Fibroblast of the aortic adventitia (primary cell): ENCODE data around the gene CUX1. TPM values are rescaled to one million over a fixed set of nuclear protein-coding genes. Genes with fewer than 3 reads are reported as not detected.
A peak's percentile ranks its signal among the peaks of the same experiment; 100 is the strongest.

Experiments used
- DNase-seq: peaks from one replicate; pipeline ENCODE4 v3.0.0-alpha.2; 2010; ENCODE audit warnings: low read depth
- H3K4me3 ChIP-seq: 2 replicates; pipeline ENCODE4 v1.5.1; 2011; ENCODE audit warnings: low read depth, mild to moderate bottlenecking, control low read depth, low read length, moderate library complexity
- total RNA-seq: library from RNA; depleted of rRNA; stranded (reverse); fragments of >200 nt; gene quantifications from 2 replicates; pipeline ENCODE4 v1.2.3, GENCODE V29; 2012; ENCODE audit warnings: low replicate concordance
- TF ChIP-seq, protein P1 (sequence below): IDR thresholded peaks from 2 replicates; pipeline ENCODE4 v1.5.1; 2011; ENCODE audit warnings: mild to moderate bottlenecking, low read length, control low read depth, inconsistent platforms; ENCODE audit not compliant: insufficient read depth

CUX1 gene
- total RNA-seq, 1 donor: 44.2 TPM

DNA sequence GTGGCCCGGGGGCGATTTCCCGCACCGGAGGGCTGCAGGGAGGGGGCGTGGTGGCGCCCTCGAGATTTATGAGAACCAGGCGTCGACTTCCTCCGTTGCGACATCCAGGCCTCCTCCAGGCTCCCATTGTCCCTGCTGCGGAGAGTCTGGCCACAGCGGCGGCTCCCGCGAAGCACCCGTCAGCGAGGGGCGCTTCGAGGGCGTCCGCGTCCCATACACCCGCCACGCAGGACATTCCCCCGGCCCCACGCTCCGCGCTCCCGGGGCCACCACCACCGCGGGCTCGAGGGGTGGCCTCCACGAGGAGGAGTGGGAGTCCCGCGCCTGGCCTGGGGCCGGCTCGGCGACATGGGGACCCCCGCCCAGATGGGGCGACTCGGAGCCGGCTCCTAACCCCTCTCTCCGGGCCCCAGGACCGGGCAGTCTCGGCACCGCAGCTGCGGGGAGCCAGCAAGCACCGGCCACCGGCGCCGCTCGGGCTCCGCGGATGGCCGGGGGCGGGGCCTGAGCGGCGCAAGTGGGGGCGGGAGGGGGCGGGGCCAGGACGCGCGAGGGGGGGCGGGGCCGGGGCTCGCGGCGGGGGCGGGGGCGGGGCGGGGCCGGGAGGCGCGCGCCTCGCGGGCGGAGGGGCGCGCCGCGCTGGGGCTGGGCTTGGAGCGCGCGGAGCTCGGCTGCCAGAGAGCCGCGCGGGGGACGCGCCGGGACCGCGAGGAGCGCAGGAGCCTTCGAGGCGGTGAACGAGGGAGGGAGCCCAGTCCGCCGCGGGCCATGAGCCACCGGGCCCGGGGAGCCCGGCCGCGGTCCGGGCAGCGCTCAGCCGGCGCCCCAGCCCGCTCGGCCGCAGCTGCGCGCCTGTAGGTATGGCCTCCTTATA lies 469.0 kb downstream of the CUX1 start, which contains the start of gene SH2B2:
Gene SH2B2, plus strand, starts transcription at position 632 of the 874 bp plus-strand sequence. CDS start 13,683 bp downstream, outside the sequence.
- TF ChIP-seq, protein P1, sequence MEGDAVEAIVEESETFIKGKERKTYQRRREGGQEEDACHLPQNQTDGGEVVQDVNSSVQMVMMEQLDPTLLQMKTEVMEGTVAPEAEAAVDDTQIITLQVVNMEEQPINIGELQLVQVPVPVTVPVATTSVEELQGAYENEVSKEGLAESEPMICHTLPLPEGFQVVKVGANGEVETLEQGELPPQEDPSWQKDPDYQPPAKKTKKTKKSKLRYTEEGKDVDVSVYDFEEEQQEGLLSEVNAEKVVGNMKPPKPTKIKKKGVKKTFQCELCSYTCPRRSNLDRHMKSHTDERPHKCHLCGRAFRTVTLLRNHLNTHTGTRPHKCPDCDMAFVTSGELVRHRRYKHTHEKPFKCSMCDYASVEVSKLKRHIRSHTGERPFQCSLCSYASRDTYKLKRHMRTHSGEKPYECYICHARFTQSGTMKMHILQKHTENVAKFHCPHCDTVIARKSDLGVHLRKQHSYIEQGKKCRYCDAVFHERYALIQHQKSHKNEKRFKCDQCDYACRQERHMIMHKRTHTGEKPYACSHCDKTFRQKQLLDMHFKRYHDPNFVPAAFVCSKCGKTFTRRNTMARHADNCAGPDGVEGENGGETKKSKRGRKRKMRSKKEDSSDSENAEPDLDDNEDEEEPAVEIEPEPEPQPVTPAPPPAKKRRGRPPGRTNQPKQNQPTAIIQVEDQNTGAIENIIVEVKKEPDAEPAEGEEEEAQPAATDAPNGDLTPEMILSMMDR: no peak
- peak within 1 kb of the TSS; percentile 70 for H3K4me3 ChIP-seq
- DNase-seq: peak; percentile 47

DNA sequence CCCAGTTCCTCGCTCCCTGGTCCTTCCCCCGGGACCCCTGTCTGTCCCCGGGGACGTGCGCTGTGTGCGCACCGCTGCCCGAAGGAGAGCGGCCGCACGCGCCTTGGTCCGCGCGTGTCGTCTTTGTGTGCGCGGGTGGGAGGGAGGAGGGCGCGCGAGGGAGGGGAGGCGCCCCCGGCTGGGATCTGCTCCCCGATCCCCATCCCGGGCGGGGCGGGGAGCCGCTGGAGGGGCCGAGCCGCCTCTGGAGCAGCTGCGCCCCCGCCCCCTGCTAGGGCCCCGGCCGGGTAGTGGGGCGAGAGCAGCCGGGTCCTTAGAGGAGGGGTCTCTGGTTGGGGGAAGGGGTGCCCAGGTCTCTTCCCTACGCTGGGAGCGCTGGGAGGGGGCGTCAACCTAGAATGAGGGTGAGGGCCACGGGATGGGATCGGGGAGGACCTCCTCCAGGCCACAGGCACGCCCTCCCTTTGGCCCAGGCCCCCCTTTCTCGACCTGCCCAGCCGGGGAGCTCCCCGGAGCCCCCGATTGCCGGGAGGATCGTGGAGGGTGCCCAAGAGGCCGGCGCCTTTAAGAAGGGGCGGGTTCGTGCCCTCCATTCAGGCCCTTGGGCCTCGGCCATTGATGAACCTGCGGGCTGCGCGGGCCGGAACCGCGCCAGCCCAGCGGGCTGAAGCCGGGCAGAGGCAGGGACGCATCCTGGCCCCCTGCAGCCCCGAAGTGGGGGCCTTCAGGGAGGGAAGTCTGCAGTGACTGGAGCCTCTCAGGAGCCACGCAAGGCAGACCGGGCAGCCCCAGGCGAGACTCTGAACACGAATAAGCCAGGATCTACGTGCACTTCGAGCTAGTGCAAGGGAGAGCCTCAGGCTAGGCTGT lies 469.9 kb downstream of the CUX1 start:
- TF ChIP-seq, protein P1: no peak
- DNase-seq: no peak
- H3K4me3 ChIP-seq: peak overlapping the region; percentile 70

DNA sequence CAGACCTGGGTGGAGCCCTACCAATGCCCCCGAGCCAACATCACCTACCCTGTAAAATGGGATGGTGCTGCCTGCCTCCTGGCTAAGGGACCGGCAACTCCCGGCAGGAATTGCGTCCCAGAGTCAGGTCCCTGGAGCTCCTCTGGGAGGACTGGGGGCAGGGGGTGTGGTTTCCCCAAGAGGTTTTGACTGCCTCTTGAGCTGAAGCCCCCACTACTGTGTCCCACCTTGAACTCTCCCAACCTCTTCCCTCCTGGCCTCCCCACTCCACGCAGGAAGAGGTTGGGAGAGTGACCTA lies 470.5 kb downstream of the CUX1 start:
- H3K4me3 ChIP-seq: peak overlapping the region; percentile 70
- no peak for DNase-seq
- TF ChIP-seq, protein P1: no peak

DNA sequence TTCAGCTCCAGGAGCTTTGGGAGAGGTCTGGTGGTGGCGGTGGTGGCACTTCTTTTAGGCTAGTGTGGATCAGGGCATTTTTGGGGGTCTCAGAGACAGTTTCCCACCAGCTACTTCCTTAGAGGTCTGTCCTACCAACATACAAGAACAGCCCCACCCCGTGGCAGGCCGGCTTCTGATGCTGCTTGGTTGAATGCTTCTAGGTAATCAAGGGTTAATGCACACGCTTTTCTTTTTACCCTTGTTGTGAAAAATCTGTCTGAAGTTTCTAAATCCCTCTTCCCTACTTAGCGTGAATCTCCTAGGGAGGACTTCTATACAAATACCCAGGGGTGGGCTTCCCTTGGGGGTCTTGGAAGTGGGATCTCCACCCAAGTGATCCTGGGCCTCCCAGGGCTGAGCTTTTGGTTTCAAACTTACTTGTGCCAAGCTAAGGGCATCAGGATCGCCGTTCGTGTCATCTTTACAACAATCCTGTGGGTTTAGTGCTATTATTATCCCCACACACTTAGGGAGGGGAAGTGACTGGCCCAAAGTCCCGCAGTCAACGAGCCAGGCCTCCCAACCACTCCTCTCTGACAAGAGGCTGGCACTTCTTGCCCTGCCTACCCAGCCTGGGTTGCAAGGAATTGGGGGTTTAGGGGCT lies 471.0 kb downstream of the CUX1 start:
- no peak for DNase-seq
- H3K4me3 ChIP-seq: no peak overlapping the region
- TF ChIP-seq, protein P1: no peak

GRCh38 chr7:102289057-102289456 lies 471.6 kb downstream of the CUX1 start:
- H3K4me3 ChIP-seq: no peak overlapping the region
- no peak for DNase-seq
- TF ChIP-seq, protein P1: no peak

DNA sequence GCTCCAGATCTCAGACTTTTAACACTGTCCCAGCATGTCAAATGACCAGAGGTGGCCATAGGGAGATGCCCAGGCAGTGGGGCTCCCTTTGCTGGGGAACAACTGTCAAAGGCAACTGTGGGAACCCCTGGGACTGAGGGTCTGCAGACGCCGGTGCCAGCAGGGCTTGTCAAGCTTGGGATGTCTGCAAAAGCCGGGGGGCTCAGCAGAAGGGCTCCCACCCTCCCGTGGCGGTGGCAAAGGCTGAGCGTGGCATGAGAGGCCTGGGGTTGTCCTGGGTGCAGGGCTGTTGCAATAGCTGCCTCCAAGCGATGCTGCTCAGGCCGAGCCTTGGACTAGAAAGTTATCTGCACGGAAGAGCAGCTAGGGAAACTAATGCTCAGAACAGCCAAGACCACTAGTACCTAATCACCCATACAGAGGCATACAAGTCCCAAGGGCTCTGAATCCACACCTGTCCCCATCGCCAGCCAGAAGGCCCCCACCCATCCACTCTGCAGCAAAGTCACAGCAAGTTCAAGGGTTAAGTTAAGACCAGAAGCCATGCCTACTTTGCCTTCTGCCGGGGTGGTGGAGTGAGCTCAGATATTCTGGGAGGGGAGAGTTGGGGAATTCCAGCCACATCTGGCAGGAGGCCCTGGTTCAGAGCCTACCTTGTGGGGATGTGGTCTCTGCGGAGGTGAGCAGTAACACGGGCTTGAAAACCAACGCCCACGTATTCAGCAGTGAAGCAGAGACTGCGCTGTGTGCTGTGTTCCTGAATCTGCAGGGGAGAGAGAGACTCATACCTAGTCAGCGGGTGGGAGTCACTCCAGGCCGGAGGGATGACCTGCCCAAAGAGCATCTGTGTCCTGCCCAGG lies 473.9 kb downstream of the CUX1 start:
- no peak for DNase-seq
- H3K4me3 ChIP-seq: no peak overlapping the region
- TF ChIP-seq, protein P1: no peak
